ENCODE results near the gene KIT.

DNA sequence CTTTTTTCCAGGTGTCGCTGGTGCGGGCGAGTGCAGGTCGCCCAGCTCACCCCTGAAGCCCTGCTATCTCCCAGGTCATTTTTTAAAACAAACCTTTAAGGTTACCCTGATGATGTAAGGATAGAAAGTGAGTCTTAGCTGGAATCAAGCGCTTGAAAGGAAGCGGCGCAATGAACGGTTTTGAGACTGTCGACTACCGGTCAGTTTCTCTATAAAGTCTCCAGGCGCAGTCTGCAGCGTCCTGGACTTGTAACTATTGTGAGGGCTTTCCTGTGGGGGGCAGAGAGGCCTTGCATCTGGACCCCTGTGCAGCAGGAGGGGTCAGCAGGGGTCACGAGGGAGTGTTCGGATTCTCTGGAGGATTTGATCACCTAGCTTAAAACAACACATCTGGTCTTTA, 1.6 kb downstream of the KIT start:
- TF ChIP-seq, protein P1, sequence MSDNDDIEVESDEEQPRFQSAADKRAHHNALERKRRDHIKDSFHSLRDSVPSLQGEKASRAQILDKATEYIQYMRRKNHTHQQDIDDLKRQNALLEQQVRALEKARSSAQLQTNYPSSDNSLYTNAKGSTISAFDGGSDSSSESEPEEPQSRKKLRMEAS (IDR thresholded peaks at IDR 0.05; ENCODE audit: insufficient read depth, insufficient read length), result no peak
- TF ChIP-seq CTCF (IDR thresholded peaks at IDR 0.05; ENCODE audit: extremely low read depth in 1 of 2, insufficient read depth in 1 of 2, low read depth in 1 of 2, low read length in 2 of 2) (no peak), POLR2AphosphoS5 (IDR thresholded peaks at IDR 0.05; ENCODE audit: insufficient read depth, low read depth, low read length) (no peak)
